ENCODE measurements around the gene EIF1B.

Gene EIF1B

DNA sequence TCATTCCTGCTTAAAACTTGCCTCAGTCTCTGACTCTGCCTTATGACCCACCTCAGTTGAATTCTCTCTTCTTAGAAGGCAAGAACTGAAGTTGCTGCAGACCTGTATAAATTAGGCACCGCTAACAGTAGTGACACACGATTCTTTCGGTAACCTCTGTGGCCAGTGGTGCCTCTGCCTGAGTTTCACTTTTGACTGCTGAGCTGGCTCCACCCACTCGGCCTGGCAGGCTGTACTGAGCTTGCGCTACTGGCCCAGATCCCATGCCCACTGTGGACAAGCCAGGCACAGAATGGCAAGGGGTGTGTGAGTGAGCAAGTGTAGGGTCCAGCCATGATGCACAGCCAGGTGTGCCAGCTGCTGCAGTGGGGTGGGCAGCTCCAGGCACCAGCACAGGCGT, 19.1 kb upstream of the EIF1B start:
- no peaks in the 10 kb centered on the region for H3K9me3 ChIP-seq (ENCODE audit: control insufficient read depth in 5 of 5, low read length in 5 of 5)
- H3K36me3 ChIP-seq (ENCODE audit: control insufficient read depth in 5 of 5, insufficient read depth in 5 of 5, low read length in 5 of 5): peaks cover 3 to 16% (median 9%) of the 10 kb centered on the region in 5 donors
- H3K9ac ChIP-seq (ENCODE audit: low read length in 5 of 5): no peak overlapping the region
- H3K27ac ChIP-seq (ENCODE audit: low read depth, low read length): no peak overlapping the region
- no peak overlapping the region for H3K4me3 ChIP-seq (ENCODE audit: low read depth in 1 of 5, low read length in 5 of 5)
- no peaks in the 10 kb centered on the region for H3K4me1 ChIP-seq (ENCODE audit: control insufficient read depth in 5 of 5, insufficient read depth in 5 of 5, low read length in 5 of 5)
- no peaks in the 10 kb centered on the region for H3K27me3 ChIP-seq (ENCODE audit: control insufficient read depth in 5 of 5, insufficient read depth in 4 of 5, low read length in 5 of 5)

DNA sequence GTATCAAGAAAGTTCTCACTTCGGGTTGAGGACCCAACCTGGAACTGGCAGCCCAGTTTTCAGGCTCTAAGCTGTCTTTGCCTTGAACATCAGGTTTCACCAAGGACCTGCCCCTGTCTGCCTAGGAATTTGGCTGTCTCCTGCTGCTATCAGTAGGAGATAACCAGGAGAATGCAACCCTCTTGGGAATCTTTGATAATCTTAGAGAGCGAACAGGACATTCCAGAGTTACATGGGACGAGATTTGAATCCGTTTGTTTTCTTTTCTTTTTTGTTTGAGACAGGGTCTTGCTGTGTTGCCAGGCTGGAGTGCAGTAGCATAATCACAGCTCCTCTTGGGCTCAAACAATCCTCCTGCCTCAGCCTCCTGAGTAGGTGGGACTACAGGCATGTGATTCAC, 18.0 kb upstream of the EIF1B start:
- Histone ChIP-seq H3K9me3 (ENCODE audit: control insufficient read depth in 5 of 5, low read length in 5 of 5) (no peaks in the 10 kb centered on the region), H3K4me3 (ENCODE audit: low read depth in 1 of 5, low read length in 5 of 5) (no peak overlapping the region), H3K27ac (ENCODE audit: low read depth, low read length) (no peak overlapping the region), H3K4me1 (ENCODE audit: control insufficient read depth in 5 of 5, insufficient read depth in 5 of 5, low read length in 5 of 5) (no peaks in the 10 kb centered on the region), H3K9ac (ENCODE audit: low read length in 5 of 5) (no peak overlapping the region), H3K36me3 (ENCODE audit: control insufficient read depth in 5 of 5, insufficient read depth in 5 of 5, low read length in 5 of 5) (peaks cover 7 to 16% (median 9%) of the 10 kb centered on the region in 5 donors), H3K27me3 (ENCODE audit: control insufficient read depth in 5 of 5, insufficient read depth in 4 of 5, low read length in 5 of 5) (no peaks in the 10 kb centered on the region)

DNA sequence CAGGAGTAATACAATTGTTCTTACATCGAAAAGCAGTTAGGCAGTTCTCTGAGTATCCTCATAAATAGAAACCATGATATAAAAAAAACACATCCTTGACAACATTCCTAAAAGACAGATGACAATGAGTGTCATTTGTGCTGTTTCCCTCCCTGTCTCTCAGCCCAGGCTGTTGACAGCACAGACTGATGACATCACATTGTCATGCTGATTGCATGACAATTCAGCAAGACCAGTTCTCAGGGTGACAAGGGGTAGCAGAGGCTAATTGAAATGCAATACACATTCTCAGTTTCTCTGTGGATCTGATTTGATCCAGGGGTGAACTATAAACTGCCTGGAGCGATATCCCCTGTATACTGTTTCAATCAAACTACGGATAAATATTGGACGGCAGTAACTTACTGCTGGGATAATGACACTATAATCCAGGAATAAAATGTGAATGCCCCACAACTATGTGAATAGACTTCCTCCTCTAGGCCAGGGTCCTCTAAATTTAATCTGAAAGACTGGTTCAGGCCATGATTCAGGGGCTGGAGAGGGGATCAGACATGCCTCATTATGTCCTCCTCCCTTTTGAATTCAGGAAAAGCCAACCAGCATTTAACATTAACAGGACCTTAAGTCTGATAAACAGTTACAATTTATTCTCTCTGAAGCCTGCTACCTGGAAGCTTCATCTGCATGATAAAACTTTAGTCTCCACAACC, 16.7 kb upstream of the EIF1B start:
- Histone ChIP-seq H3K4me3 (ENCODE audit: low read depth in 1 of 5, low read length in 5 of 5) (no peak overlapping the region), H3K27ac (ENCODE audit: low read depth, low read length) (no peak overlapping the region), H3K36me3 (ENCODE audit: control insufficient read depth in 5 of 5, insufficient read depth in 5 of 5, low read length in 5 of 5) (peaks cover 8 to 16% (median 11%) of the 10 kb centered on the region in 5 donors), H3K4me1 (ENCODE audit: control insufficient read depth in 5 of 5, insufficient read depth in 5 of 5, low read length in 5 of 5) (no peaks in the 10 kb centered on the region), H3K27me3 (ENCODE audit: control insufficient read depth in 5 of 5, insufficient read depth in 4 of 5, low read length in 5 of 5) (no peaks in the 10 kb centered on the region), H3K9me3 (ENCODE audit: control insufficient read depth in 5 of 5, low read length in 5 of 5) (no peaks in the 10 kb centered on the region), H3K9ac (ENCODE audit: low read length in 5 of 5) (no peak overlapping the region)

DNA sequence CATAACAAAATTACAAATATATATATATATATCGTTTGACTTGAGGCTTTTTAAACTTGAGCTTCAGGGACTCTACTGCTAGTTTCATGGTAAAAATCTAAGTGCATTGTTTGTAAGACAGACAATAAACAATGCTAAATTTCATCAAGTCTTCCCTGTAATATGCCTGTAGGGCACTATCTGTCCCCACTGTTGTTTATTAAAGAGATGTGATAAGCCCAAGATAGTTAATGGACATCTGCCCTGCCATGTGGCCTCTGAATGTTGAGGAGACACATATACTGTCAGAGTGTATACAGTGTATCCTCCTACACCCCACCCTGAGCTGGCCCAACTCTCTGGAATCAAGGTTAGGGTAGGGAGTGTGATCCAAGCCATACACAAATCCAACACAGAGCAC, 15.1 kb upstream of the EIF1B start:
- no peak overlapping the region for H3K4me3 ChIP-seq (ENCODE audit: low read depth in 1 of 5, low read length in 5 of 5)
- no peaks in the 10 kb centered on the region for H3K9me3 ChIP-seq (ENCODE audit: control insufficient read depth in 5 of 5, low read length in 5 of 5)
- H3K27me3 ChIP-seq (ENCODE audit: control insufficient read depth in 5 of 5, insufficient read depth in 4 of 5, low read length in 5 of 5): no peaks in the 10 kb centered on the region
- no peak overlapping the region for H3K27ac ChIP-seq (ENCODE audit: low read depth, low read length)
- H3K4me1 ChIP-seq (ENCODE audit: control insufficient read depth in 5 of 5, insufficient read depth in 5 of 5, low read length in 5 of 5): peaks cover 0 to 4% (median 4%) of the 10 kb centered on the region in 5 donors
- peaks cover 8 to 16% (median 12%) of the 10 kb centered on the region in 5 donors for H3K36me3 ChIP-seq (ENCODE audit: control insufficient read depth in 5 of 5, insufficient read depth in 5 of 5, low read length in 5 of 5)
- no peak overlapping the region for H3K9ac ChIP-seq (ENCODE audit: low read length in 5 of 5)

DNA sequence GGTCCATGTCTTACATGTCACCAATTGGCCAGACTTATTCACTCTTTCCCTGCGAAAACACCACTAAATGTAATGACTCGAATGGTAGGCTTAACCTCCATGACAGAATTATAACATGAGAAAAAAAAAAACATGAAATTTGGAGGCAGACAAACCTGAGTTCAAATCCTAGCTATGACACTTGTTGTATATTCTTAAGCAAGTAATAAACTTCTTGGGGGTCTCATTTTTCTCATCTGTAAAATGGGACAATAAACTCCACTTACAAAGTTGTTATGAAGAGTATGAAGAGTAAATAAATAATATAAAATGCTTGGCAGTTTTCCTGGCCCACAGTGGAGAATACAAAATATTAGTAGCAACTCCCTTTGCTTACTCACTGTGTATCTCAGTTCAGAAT, 11.4 kb upstream of the EIF1B start:
- Histone ChIP-seq H3K36me3 (ENCODE audit: control insufficient read depth in 5 of 5, insufficient read depth in 5 of 5, low read length in 5 of 5) (peaks cover 0 to 17% (median 5%) of the 10 kb centered on the region in 5 donors), H3K9ac (ENCODE audit: low read length in 5 of 5) (no peak overlapping the region), H3K4me1 (ENCODE audit: control insufficient read depth in 5 of 5, insufficient read depth in 5 of 5, low read length in 5 of 5) (peaks cover 0 to 22% (median 16%) of the 10 kb centered on the region in 5 donors), H3K4me3 (ENCODE audit: low read depth in 1 of 5, low read length in 5 of 5) (no peak overlapping the region), H3K27me3 (ENCODE audit: control insufficient read depth in 5 of 5, insufficient read depth in 4 of 5, low read length in 5 of 5) (no peaks in the 10 kb centered on the region), H3K27ac (ENCODE audit: low read depth, low read length) (no peak overlapping the region), H3K9me3 (ENCODE audit: control insufficient read depth in 5 of 5, low read length in 5 of 5) (no peaks in the 10 kb centered on the region)

- no peak overlapping the region for H3K4me3 ChIP-seq (ENCODE audit: low read depth in 1 of 5, low read length in 5 of 5)
- no peak overlapping the region for H3K27ac ChIP-seq (ENCODE audit: low read depth, low read length)
Observed at GRCh38 chr3:40299130-40299720, 10.3 kb upstream of the EIF1B start.

DNA sequence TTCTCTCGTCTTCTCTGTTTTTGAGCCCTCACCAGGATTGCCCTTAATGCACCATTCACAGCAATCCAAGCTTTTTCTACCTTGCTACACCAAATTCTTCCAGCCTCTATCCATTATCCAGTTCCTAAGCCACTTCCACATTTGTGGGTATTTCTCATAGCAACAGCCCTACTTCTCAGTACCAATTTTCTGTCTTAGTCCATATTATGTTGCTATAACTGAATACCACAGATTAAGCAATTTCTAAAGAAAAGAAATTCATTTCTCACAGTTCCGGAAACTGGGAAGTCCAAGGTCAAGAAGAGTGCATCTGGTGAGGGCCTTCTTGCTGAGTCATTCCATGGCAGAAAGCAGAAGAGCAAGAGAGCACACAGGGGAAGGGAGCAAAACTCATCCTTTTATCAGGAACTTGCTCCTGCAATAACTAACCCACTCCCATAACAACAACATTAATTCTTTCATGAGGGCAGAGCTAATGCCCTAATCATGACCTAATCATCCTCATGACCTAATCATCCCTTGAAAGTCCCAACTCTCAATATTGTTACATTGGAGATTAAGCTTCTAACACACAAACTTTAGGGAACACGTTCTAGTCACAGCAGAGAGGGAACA, 9.7 kb upstream of the EIF1B start:
- no peaks in the 10 kb centered on the region for H3K9me3 ChIP-seq (ENCODE audit: control insufficient read depth in 5 of 5, low read length in 5 of 5)
- no peaks in the 10 kb centered on the region for H3K27me3 ChIP-seq (ENCODE audit: control insufficient read depth in 5 of 5, insufficient read depth in 4 of 5, low read length in 5 of 5)
- H3K4me1 ChIP-seq (ENCODE audit: control insufficient read depth in 5 of 5, insufficient read depth in 5 of 5, low read length in 5 of 5): peaks cover 0 to 26% (median 17%) of the 10 kb centered on the region in 5 donors
- no peak overlapping the region for H3K9ac ChIP-seq (ENCODE audit: low read length in 5 of 5)
- peaks cover 0 to 14% (median under 1%) of the 10 kb centered on the region in 5 donors for H3K36me3 ChIP-seq (ENCODE audit: control insufficient read depth in 5 of 5, insufficient read depth in 5 of 5, low read length in 5 of 5)
- H3K4me3 ChIP-seq (ENCODE audit: low read depth in 1 of 5, low read length in 5 of 5): no peak overlapping the region
- H3K27ac ChIP-seq (ENCODE audit: low read depth, low read length): peak overlapping the region; percentile 7

More at GRCh38 chr3:40299130-40299720, 10.3 kb upstream of the EIF1B start:
- H3K9me3 ChIP-seq (ENCODE audit: control insufficient read depth in 5 of 5, low read length in 5 of 5): no peaks in the 10 kb centered on the region
- H3K4me1 ChIP-seq (ENCODE audit: control insufficient read depth in 5 of 5, insufficient read depth in 5 of 5, low read length in 5 of 5): peaks cover 0 to 26% (median 17%) of the 10 kb centered on the region in 5 donors
- peaks cover 0 to 16% (median 5%) of the 10 kb centered on the region in 5 donors for H3K36me3 ChIP-seq (ENCODE audit: control insufficient read depth in 5 of 5, insufficient read depth in 5 of 5, low read length in 5 of 5)
- H3K27me3 ChIP-seq (ENCODE audit: control insufficient read depth in 5 of 5, insufficient read depth in 4 of 5, low read length in 5 of 5): no peaks in the 10 kb centered on the region
- no peak overlapping the region for H3K9ac ChIP-seq (ENCODE audit: low read length in 5 of 5)

DNA sequence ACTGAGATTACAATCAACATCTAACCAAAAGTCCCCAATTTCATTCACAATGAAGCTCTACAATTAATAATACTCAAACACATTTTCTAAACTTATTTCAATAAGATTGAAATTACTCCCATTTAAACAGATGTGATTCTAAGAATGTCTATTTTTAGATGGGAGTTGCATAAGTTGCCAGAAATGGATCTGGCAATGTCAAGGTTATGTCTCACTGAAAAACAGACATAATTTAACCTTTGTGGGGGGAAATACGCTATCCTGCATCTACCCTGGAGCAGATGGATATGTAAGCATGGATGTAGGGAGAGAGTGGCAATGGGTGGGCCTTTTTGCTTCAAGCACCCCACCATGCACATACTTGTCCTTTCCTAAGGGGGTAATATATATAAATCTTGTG, 6.7 kb upstream of the EIF1B start:
- Histone ChIP-seq H3K27me3 (ENCODE audit: control insufficient read depth in 5 of 5, insufficient read depth in 4 of 5, low read length in 5 of 5) (no peaks in the 10 kb centered on the region), H3K4me3 (ENCODE audit: low read depth in 1 of 5, low read length in 5 of 5) (no peak overlapping the region), H3K27ac (ENCODE audit: low read depth, low read length) (no peak overlapping the region), H3K9ac (ENCODE audit: low read length in 5 of 5) (no peak overlapping the region), H3K9me3 (ENCODE audit: control insufficient read depth in 5 of 5, low read length in 5 of 5) (no peaks in the 10 kb centered on the region), H3K4me1 (ENCODE audit: control insufficient read depth in 5 of 5, insufficient read depth in 5 of 5, low read length in 5 of 5) (peaks cover 0 to 26% (median 17%) of the 10 kb centered on the region in 5 donors), H3K36me3 (ENCODE audit: control insufficient read depth in 5 of 5, insufficient read depth in 5 of 5, low read length in 5 of 5) (peaks cover 0 to 6% (median 0%) of the 10 kb centered on the region in 5 donors)

DNA sequence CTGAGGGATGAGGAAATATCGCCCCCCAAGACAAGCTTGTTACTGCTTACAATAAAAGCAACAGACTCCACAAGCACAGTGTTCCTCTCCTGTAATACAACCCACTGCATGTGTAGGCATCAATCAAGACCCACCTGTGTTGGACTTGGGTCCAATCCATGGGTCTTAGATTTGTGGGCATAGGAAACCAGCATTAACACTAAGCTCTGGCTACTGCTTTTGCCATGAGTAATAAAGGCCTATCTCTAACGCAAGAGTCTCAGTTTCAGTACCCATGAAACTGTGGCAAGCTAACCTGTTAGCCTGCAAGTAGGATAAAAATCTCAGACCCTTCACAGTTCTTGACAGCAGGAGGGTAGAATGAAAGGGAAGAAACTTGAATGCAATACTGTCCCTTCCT, 5.2 kb upstream of the EIF1B start:
- Histone ChIP-seq H3K27ac (ENCODE audit: low read depth, low read length) (no peak overlapping the region), H3K9ac (ENCODE audit: low read length in 5 of 5) (no peak overlapping the region), H3K9me3 (ENCODE audit: control insufficient read depth in 5 of 5, low read length in 5 of 5) (no peaks in the 10 kb centered on the region), H3K27me3 (ENCODE audit: control insufficient read depth in 5 of 5, insufficient read depth in 4 of 5, low read length in 5 of 5) (no peaks in the 10 kb centered on the region), H3K4me3 (ENCODE audit: low read depth in 1 of 5, low read length in 5 of 5) (no peak overlapping the region), H3K36me3 (ENCODE audit: control insufficient read depth in 5 of 5, insufficient read depth in 5 of 5, low read length in 5 of 5) (peaks cover 0 to 5% (median 0%) of the 10 kb centered on the region in 5 donors), H3K4me1 (ENCODE audit: control insufficient read depth in 5 of 5, insufficient read depth in 5 of 5, low read length in 5 of 5) (peaks cover 0 to 30% (median 24%) of the 10 kb centered on the region in 5 donors)

GRCh38 chr3:40306336-40306735, 3.2 kb upstream of the EIF1B start:
- H3K9ac ChIP-seq (ENCODE audit: low read length in 5 of 5): no peak overlapping the region
- peaks cover 0 to 28% (median 25%) of the 10 kb centered on the region in 5 donors for H3K4me1 ChIP-seq (ENCODE audit: control insufficient read depth in 5 of 5, insufficient read depth in 5 of 5, low read length in 5 of 5)
- H3K4me3 ChIP-seq (ENCODE audit: low read depth in 1 of 5, low read length in 5 of 5): no peak overlapping the region
- no peaks in the 10 kb centered on the region for H3K9me3 ChIP-seq (ENCODE audit: control insufficient read depth in 5 of 5, low read length in 5 of 5)
- H3K36me3 ChIP-seq (ENCODE audit: control insufficient read depth in 5 of 5, insufficient read depth in 5 of 5, low read length in 5 of 5): peaks cover 0 to under 1% (median 0%) of the 10 kb centered on the region in 5 donors
- no peaks in the 10 kb centered on the region for H3K27me3 ChIP-seq (ENCODE audit: control insufficient read depth in 5 of 5, insufficient read depth in 4 of 5, low read length in 5 of 5)
- H3K27ac ChIP-seq (ENCODE audit: low read depth, low read length): no peak overlapping the region

All from subcutaneous abdominal adipose tissue (tissue), 5 donors.